Sigmoid colon (tissue), 4 donors: Measurements from ENCODE around the gene EDNRA.

Experiments
- POLR2AphosphoS5 ChIP-seq, 4 donors: sonication (generic); formaldehyde crosslinking; IDR thresholded peaks; one replicate each; pipeline ENCODE4 v1.6.1; 2017; ENCODE audit warnings: antibody characterized with exemption in 4 of 4
- TF ChIP-seq, protein P1 (sequence below), 4 experiments: fragments of 450-650 bp in 3 of 4; fragments of 200-600 bp in 1 of 4; IDR thresholded peaks; one replicate each; pipeline ENCODE4 v1.5.1; 2016 to 2019; ENCODE audit warnings: antibody characterized with exemption in 4 of 4, mild to moderate bottlenecking in 3 of 4, moderate library complexity in 2 of 4

DNA sequence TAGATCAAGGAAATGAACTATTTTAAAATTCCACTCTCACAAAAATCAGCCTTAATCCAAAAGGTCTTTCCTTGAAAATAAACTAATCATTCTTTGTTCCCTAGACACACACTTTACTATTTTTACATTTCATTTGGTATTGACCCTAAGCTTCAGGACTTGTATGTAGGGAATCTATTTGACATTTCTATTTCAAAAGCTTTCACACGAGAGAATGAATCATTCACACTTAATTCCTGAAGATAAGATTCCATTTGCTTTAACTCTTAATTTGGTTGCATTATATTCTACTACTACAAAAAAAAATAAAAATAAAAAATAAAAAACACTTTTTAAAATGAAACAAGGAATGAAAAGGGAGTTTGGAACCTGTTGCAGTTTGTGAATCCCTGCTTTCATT is 43.7 kb downstream of the EDNRA start:
- TF ChIP-seq, protein P1, sequence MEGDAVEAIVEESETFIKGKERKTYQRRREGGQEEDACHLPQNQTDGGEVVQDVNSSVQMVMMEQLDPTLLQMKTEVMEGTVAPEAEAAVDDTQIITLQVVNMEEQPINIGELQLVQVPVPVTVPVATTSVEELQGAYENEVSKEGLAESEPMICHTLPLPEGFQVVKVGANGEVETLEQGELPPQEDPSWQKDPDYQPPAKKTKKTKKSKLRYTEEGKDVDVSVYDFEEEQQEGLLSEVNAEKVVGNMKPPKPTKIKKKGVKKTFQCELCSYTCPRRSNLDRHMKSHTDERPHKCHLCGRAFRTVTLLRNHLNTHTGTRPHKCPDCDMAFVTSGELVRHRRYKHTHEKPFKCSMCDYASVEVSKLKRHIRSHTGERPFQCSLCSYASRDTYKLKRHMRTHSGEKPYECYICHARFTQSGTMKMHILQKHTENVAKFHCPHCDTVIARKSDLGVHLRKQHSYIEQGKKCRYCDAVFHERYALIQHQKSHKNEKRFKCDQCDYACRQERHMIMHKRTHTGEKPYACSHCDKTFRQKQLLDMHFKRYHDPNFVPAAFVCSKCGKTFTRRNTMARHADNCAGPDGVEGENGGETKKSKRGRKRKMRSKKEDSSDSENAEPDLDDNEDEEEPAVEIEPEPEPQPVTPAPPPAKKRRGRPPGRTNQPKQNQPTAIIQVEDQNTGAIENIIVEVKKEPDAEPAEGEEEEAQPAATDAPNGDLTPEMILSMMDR (IDR thresholded peaks at IDR 0.05) = no peak
- TF ChIP-seq POLR2AphosphoS5 (IDR thresholded peaks at IDR 0.05) = no peak
